HepG2 (cell line): Measurements from ENCODE around the gene COX5B. TPM values are rescaled to one million over a fixed set of nuclear protein-coding genes. Genes with fewer than 3 reads are reported as not detected.
A peak's percentile ranks its signal among the peaks of the same experiment; 100 is the strongest.

ENCODE experiments used
- AFF4 ChIP-seq: sonication (generic); formaldehyde crosslinking; IDR thresholded peaks from 2 replicates; pipeline ENCODE4 v1.4.0; 2020; ENCODE audit warnings: missing genetic modification reagents
- CBX2 ChIP-seq, 2 experiments: fragments of 200-600 bp in 1 of 2; sonication (generic); formaldehyde crosslinking in 1 of 2; IDR thresholded peaks; 2 replicates each; pipeline versions ENCODE4 v1.7.0 to v1.8.1; 2018 to 2022; ENCODE audit warnings: low read depth in 2 of 2, low read length in 1 of 2, mild to moderate bottlenecking in 1 of 2, missing genetic modification reagents in 1 of 2
- GFI1 ChIP-seq: sonication (generic); formaldehyde crosslinking; IDR thresholded peaks from 2 replicates; pipeline ENCODE4 v1.5.0; 2020; ENCODE audit warnings: missing genetic modification reagents, mild to moderate bottlenecking, borderline replicate concordance
- HMGXB4 ChIP-seq, 2 experiments: sonication (generic) in 1 of 2; formaldehyde crosslinking in 1 of 2; IDR thresholded peaks; 2 replicates each; pipeline versions ENCODE4 v1.4.0 to v1.6.1; 2018 to 2020; ENCODE audit warnings: missing genetic modification reagents in 2 of 2, borderline replicate concordance in 1 of 2, low read depth in 1 of 2, mild to moderate bottlenecking in 1 of 2, missing biosample characterization in 1 of 2
- ZNF563 ChIP-seq: sonication (generic); formaldehyde crosslinking; IDR thresholded peaks from 2 replicates; pipeline ENCODE4 v1.8.0; 2022; ENCODE audit warnings: mild to moderate bottlenecking, moderate library complexity, missing genetic modification reagents
- ZNF574 ChIP-seq: sonication (generic); formaldehyde crosslinking; IDR thresholded peaks from 2 replicates; pipeline ENCODE4 v1.4.0; 2020; ENCODE audit warnings: missing genetic modification reagents
- polyA plus RNA-seq, 8 experiments: library from polyadenylated mRNA; depleted of rRNA in 3 of 8; stranded (reverse) in 7 of 8; unstranded in 1 of 8; fragments of >200 nt; fragmentation: Illumina TruSeq in 4 of 8; extraction: Trizol in 4 of 8; gene quantifications; 2 replicates each; pipeline versions ENCODE4 v1.2.1 to v1.2.3, GENCODE V29; 2011 to 2016; ENCODE audit warnings: low read depth in 4 of 8, missing spikeins in 1 of 8, mixed read lengths in 1 of 8; ENCODE audit not compliant: insufficient read depth in 1 of 8
- total RNA-seq, 5 experiments: library from RNA; depleted of rRNA; stranded (reverse); fragments of >200 nt; fragmentation: Illumina TruSeq; extraction: Trizol; gene quantifications; 2 replicates each; pipeline ENCODE4 v1.2.3, GENCODE V29; 2016; ENCODE audit warnings: low read depth in 1 of 5
- TF ChIP-seq, protein P1 (sequence below), 2 experiments: fragments of 450-650 bp in 1 of 2; sonication (generic) in 1 of 2; formaldehyde crosslinking in 1 of 2; IDR thresholded peaks; 2 replicates each; pipeline versions ENCODE4 v1.6.1 to v1.8.0; 2016 to 2022; ENCODE audit warnings: antibody characterized with exemption in 1 of 2, mild to moderate bottlenecking in 1 of 2, missing genetic modification reagents in 1 of 2

The COX5B gene
- total and polyA plus RNA-seq, 2 of the 13 experiments (the other 11 are each of a cell fraction or from before 2014, with no cell fraction given) = 453 to 536 TPM

GRCh38 chr2:97645695-97646629 lies at the start of gene COX5B (continued):
- peak; percentile 87 for TF ChIP-seq HMGXB4 (CRISPR knock-in tag; IDR thresholded peaks at IDR 0.05; ENCODE audit: borderline replicate concordance in 1 of 2, low read depth in 1 of 2)
- TF ChIP-seq, protein P1, sequence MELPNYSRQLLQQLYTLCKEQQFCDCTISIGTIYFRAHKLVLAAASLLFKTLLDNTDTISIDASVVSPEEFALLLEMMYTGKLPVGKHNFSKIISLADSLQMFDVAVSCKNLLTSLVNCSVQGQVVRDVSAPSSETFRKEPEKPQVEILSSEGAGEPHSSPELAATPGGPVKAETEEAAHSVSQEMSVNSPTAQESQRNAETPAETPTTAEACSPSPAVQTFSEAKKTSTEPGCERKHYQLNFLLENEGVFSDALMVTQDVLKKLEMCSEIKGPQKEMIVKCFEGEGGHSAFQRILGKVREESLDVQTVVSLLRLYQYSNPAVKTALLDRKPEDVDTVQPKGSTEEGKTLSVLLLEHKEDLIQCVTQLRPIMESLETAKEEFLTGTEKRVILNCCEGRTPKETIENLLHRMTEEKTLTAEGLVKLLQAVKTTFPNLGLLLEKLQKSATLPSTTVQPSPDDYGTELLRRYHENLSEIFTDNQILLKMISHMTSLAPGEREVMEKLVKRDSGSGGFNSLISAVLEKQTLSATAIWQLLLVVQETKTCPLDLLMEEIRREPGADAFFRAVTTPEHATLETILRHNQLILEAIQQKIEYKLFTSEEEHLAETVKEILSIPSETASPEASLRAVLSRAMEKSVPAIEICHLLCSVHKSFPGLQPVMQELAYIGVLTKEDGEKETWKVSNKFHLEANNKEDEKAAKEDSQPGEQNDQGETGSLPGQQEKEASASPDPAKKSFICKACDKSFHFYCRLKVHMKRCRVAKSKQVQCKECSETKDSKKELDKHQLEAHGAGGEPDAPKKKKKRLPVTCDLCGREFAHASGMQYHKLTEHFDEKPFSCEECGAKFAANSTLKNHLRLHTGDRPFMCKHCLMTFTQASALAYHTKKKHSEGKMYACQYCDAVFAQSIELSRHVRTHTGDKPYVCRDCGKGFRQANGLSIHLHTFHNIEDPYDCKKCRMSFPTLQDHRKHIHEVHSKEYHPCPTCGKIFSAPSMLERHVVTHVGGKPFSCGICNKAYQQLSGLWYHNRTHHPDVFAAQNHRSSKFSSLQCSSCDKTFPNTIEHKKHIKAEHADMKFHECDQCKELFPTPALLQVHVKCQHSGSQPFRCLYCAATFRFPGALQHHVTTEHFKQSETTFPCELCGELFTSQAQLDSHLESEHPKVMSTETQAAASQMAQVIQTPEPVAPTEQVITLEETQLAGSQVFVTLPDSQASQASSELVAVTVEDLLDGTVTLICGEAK (IDR thresholded peaks at IDR 0.05) = peak; percentile 59
- TF ChIP-seq, protein P1 (CRISPR knock-in tag; IDR thresholded peaks at IDR 0.05) = peak; percentile 82; the same call in 1 of the 2 replicates
- peak; percentile 90 for TF ChIP-seq ZNF574 (CRISPR knock-in tag)
- TF ChIP-seq CBX2 (IDR thresholded peaks at IDR 0.05; ENCODE audit: low read depth, low read length) = no peak
- no peak for TF ChIP-seq CBX2 (CRISPR knock-in tag; IDR thresholded peaks at IDR 0.05; ENCODE audit: low read depth)
- no peak; the same call in 1 of the 2 replicates for TF ChIP-seq AFF4 (CRISPR knock-in tag)
- TF ChIP-seq ZNF563 (CRISPR knock-in tag) = peak; percentile 92
- no peak for TF ChIP-seq GFI1
